ENCODE data around the gene DSCAM. TPM values are rescaled to one million over a fixed set of nuclear protein-coding genes. Genes with fewer than 3 reads are reported as not detected.
A peak's percentile ranks its signal among the peaks of the same experiment; 100 is the strongest.

Gene DSCAM
- polyA plus RNA-seq, 4 donors, result under 0.01 to 0.22 (median 0.13) TPM; not detected in 1

DNA sequence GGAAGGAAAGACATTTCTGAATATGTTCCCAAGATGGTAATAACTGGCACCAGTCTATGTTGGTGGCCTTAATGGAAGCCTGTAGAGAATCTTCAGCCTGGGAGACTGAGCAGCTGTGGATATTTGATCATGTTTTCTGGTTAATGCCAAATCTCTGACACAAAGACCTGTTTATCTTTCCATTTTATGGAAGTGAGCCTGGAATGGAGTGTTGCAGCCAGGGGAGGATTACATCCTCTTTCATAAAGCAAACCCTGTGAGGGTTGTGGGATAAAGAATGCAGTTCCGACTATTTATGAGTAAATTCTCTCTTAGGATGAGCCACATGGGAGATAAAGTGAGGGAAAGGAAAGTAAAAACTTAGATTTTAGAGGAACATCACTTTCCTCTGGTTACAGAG, 835.6 kb downstream of the DSCAM start:
- Histone ChIP-seq H3K27me3 (ENCODE audit: control insufficient read depth in 3 of 3, insufficient read depth in 3 of 3, low read length in 3 of 3) (no peaks in the 10 kb centered on the region), H3K9me3 (ENCODE audit: control insufficient read depth in 2 of 2, insufficient read depth in 1 of 2, low read depth in 1 of 2, low read length in 1 of 2) (peaks cover 0 to 3% of the 10 kb centered on the region in 2 donors), H3K4me3 (ENCODE audit: low read depth in 1 of 3, low read length in 3 of 3) (no peak overlapping the region), H3K36me3 (ENCODE audit: control insufficient read depth in 3 of 3, insufficient read depth in 2 of 3, low read depth in 1 of 3, low read length in 3 of 3) (no peaks in the 10 kb centered on the region), H3K4me1 (ENCODE audit: control insufficient read depth in 3 of 3, insufficient read depth in 2 of 3, low read depth in 1 of 3, low read length in 2 of 3) (no peaks in the 10 kb centered on the region), H3K27ac (ENCODE audit: low read depth in 1 of 3, low read length in 2 of 3) (no peak overlapping the region)
- DNase-seq (no peak), FAIRE-seq (no peak)
- WGBS, 3 donors, result 38 to 62% (median 52%) methylated on average over 1 of the region's 1 CpG

DNA sequence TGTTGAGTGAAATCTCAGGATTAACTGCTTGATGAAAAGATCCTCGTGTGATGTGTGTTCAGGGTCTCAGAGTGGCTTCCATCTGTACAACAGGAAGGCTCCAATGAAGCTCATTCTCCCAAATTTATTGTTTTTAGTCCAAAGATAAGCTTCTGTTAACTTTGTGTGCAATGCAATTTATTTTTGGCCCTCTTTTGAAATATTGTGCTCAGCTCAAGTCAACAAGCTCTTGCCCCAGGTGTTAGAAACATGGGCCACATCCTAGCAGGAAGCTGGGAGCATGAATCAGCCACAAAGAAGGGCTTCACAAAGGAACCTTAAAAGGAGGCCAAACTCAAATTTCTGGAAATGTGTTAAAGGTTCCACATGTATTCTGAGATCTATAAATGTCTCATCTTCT, 844.0 kb downstream of the DSCAM start:
- no peak for FAIRE-seq
- WGBS, 3 donors, result 29 to 44% (median 35%) methylated on average over 1 of the region's 1 CpG
- H3K36me3 ChIP-seq (ENCODE audit: control insufficient read depth in 3 of 3, insufficient read depth in 2 of 3, low read depth in 1 of 3, low read length in 3 of 3), result no peaks in the 10 kb centered on the region
- no peaks in the 10 kb centered on the region for H3K27me3 ChIP-seq (ENCODE audit: control insufficient read depth in 3 of 3, insufficient read depth in 3 of 3, low read length in 3 of 3)
- H3K9me3 ChIP-seq (ENCODE audit: control insufficient read depth in 2 of 2, insufficient read depth in 1 of 2, low read depth in 1 of 2, low read length in 1 of 2), result no peaks in the 10 kb centered on the region
- no peak overlapping the region for H3K4me3 ChIP-seq (ENCODE audit: low read depth in 1 of 3, low read length in 3 of 3)
- H3K27ac ChIP-seq (ENCODE audit: low read depth in 1 of 3, low read length in 2 of 3), result no peak overlapping the region
- DNase-seq, result no peak
- H3K4me1 ChIP-seq (ENCODE audit: control insufficient read depth in 3 of 3, insufficient read depth in 2 of 3, low read depth in 1 of 3, low read length in 2 of 3), result no peaks in the 10 kb centered on the region

DNA sequence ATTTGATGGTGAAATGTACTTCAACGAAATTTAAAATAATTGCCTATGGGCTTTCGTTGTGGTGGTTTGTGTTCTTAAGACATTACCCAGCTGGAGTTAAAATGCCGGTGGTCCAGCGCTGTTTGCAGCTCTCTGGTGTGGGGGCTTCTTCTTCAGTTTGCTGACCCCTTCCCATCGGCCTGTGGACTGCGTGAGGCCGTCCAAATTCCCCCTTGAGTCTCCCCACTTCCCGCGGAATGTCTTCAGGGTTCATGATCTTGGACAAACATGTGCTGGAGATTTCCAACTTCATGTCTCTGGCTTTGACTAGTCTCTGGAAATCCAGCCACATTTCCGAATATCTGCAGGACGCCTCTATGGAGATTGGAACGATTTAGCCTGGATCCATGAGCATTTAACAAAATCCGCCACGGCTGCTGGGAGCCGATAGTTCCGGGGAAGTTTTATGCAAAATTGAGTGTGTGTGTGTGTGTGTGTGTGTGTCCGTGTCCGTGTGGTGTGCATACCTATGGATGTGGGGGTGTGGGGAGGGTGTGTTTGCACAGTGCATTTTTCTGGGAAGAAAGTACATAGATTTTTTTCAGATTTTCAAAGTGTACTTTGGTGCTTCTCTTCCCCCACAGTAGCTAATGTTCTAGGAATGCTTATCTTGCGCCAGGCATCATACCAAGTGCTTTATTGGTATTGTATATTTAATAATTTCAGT, 862.5 kb downstream of the DSCAM start:
- FAIRE-seq (no peak), DNase-seq (peak in 1 of 2 donors; percentile 3)
- Histone ChIP-seq H3K27me3 (ENCODE audit: control insufficient read depth in 3 of 3, insufficient read depth in 3 of 3, low read length in 3 of 3) (no peaks in the 10 kb centered on the region), H3K36me3 (ENCODE audit: control insufficient read depth in 3 of 3, insufficient read depth in 2 of 3, low read depth in 1 of 3, low read length in 3 of 3) (no peaks in the 10 kb centered on the region), H3K9me3 (ENCODE audit: control insufficient read depth in 2 of 2, insufficient read depth in 1 of 2, low read depth in 1 of 2, low read length in 1 of 2) (no peaks in the 10 kb centered on the region), H3K4me1 (ENCODE audit: control insufficient read depth in 3 of 3, insufficient read depth in 2 of 3, low read depth in 1 of 3, low read length in 2 of 3) (no peaks in the 10 kb centered on the region), H3K4me3 (ENCODE audit: low read depth in 1 of 3, low read length in 3 of 3) (no peak overlapping the region), H3K27ac (ENCODE audit: low read depth in 1 of 3, low read length in 2 of 3) (no peak overlapping the region)
- 70 to 80% (median 79%) methylated on average over 19 of the region's 19 CpGs for WGBS, 3 donors

DNA sequence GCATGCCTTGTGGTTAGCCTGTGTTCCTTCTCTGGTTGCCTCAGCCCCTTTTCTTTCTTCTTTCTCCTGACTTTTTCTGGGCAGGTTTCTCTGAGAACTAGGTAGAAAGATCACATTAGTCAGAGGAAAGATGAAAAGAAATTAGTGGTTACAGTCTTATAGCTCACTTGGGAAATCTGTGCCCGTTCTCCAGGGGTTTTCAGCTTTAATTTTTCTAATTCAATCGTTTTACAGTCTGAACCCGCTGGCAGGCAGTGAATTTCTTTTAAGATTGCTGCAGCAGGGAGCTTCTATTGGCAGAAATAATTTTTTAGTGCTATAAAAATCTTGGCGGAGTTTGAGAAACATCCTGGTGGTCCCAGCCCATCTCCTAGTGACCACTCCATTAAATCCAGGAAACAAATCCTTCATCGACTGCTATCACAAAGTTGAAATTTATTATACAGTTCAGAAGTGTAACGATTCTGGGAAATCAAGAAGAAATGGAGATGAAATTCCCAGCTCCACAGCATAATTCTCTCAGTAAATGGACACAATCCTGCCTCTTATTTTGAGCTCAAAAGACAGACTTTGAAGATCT, 866.6 kb downstream of the DSCAM start:
- DNase-seq, result no peak

DNA sequence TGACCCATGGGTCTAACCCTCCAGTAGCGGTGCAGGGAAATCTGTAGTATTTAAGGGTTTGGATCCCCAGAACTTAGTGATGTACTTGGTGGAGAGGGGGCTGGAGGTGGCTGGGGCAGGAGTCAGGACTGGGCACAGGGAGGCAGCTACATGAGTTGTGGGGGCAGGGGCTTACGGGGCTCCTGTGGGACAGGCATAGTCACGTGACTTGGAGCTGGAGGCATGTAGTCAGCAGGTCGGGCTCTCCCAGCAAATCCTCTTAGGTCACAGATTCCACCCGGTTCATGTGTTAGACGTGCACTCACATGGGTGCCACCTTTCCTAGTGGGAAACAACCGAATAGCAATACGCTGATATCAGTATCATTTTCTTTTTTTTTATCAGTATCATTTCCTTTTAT, 867.6 kb downstream of the DSCAM start:
- H3K9me3 ChIP-seq (ENCODE audit: control insufficient read depth in 2 of 2, insufficient read depth in 1 of 2, low read depth in 1 of 2, low read length in 1 of 2), result no peaks in the 10 kb centered on the region
- no peaks in the 10 kb centered on the region for H3K36me3 ChIP-seq (ENCODE audit: control insufficient read depth in 3 of 3, insufficient read depth in 2 of 3, low read depth in 1 of 3, low read length in 3 of 3)
- WGBS, 3 donors, result 68 to 83% (median 79%) methylated on average over 8 of the region's 8 CpGs
- H3K4me1 ChIP-seq (ENCODE audit: control insufficient read depth in 3 of 3, insufficient read depth in 2 of 3, low read depth in 1 of 3, low read length in 2 of 3), result no peaks in the 10 kb centered on the region
- FAIRE-seq (no peak), DNase-seq (no peak)
- H3K27ac ChIP-seq (ENCODE audit: low read depth in 1 of 3, low read length in 2 of 3), result no peak overlapping the region
- H3K27me3 ChIP-seq (ENCODE audit: control insufficient read depth in 3 of 3, insufficient read depth in 3 of 3, low read length in 3 of 3), result no peaks in the 10 kb centered on the region
- no peak overlapping the region for H3K4me3 ChIP-seq (ENCODE audit: low read depth in 1 of 3, low read length in 3 of 3)

More for the DNA sequence above, 866.6 kb downstream of the DSCAM start:
- Histone ChIP-seq H3K4me3 (ENCODE audit: low read depth in 1 of 3, low read length in 3 of 3) (no peak overlapping the region), H3K9me3 (ENCODE audit: control insufficient read depth in 2 of 2, insufficient read depth in 1 of 2, low read depth in 1 of 2, low read length in 1 of 2) (no peaks in the 10 kb centered on the region), H3K36me3 (ENCODE audit: control insufficient read depth in 3 of 3, insufficient read depth in 2 of 3, low read depth in 1 of 3, low read length in 3 of 3) (no peaks in the 10 kb centered on the region), H3K27ac (ENCODE audit: low read depth in 1 of 3, low read length in 2 of 3) (no peak overlapping the region), H3K27me3 (ENCODE audit: control insufficient read depth in 3 of 3, insufficient read depth in 3 of 3, low read length in 3 of 3) (no peaks in the 10 kb centered on the region), H3K4me1 (ENCODE audit: control insufficient read depth in 3 of 3, insufficient read depth in 2 of 3, low read depth in 1 of 3, low read length in 2 of 3) (no peaks in the 10 kb centered on the region)
- 60 to 70% (median 62%) methylated on average over 6 of the region's 6 CpGs for WGBS, 3 donors
- no peak for FAIRE-seq

DNA sequence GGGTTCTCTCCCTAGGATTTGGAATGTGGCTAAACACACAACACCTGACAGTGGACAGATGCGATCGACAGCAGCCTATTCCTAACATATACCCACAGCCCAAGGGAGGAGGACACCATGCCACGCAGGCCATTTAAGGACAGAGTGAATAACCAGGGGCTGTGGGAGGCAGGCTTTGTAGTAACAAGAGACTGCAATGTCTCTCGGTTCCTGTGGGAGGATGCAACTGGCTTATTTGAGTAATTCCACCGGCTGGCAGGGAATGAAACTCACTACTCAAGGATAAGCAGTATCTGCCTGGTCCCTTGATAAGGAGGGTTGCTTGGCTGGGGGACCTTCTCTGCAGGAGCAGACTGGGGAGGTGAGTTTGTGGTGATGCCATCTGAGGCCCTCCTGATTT, 870.2 kb downstream of the DSCAM start:
- H3K27me3 ChIP-seq (ENCODE audit: control insufficient read depth in 3 of 3, insufficient read depth in 3 of 3, low read length in 3 of 3), result no peaks in the 10 kb centered on the region
- no peaks in the 10 kb centered on the region for H3K9me3 ChIP-seq (ENCODE audit: control insufficient read depth in 2 of 2, insufficient read depth in 1 of 2, low read depth in 1 of 2, low read length in 1 of 2)
- DNase-seq (no peak), FAIRE-seq (no peak)
- no peak overlapping the region for H3K4me3 ChIP-seq (ENCODE audit: low read depth in 1 of 3, low read length in 3 of 3)
- 57 to 71% (median 68%) methylated on average over 5 of the region's 5 CpGs for WGBS, 3 donors
- no peak overlapping the region for H3K27ac ChIP-seq (ENCODE audit: low read depth in 1 of 3, low read length in 2 of 3)
- no peaks in the 10 kb centered on the region for H3K36me3 ChIP-seq (ENCODE audit: control insufficient read depth in 3 of 3, insufficient read depth in 2 of 3, low read depth in 1 of 3, low read length in 3 of 3)
- no peaks in the 10 kb centered on the region for H3K4me1 ChIP-seq (ENCODE audit: control insufficient read depth in 3 of 3, insufficient read depth in 2 of 3, low read depth in 1 of 3, low read length in 2 of 3)

DNA sequence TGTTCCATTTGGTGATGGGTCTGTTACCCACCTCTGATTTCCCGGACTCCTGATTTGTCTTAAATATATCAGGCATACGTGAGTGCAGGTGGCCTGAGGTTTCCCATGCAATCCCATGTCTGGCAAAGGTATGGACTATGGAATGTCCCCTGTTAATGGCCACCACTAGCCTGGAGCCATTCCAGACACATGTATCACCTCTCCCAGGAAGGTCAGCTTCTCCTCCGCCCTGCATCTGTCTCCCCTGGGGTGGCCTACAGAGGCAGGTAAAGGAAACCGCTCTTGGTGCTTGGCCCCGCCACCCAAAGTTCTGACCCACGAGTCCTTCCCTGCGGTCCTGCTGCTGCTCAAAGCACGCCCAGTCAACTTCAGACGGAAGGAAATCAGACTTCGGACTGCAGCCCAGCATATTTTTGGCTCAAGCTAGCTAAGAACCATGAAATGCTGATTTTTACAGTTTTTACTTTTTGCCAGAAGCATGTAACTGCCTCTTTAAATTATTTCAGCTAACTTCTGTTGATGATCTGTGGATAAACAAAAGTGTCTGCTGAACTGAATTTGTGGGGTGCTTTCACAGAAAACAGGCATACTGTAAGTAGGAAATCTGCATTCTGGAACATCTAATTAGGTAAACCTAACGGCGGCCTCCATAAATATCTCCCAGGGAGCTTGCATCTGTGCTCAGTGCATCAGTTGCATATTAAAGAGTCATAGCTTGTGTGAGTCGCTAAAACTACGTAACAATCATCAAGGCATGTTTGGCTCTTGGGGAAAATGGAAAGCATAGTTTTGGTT, 873.8 kb downstream of the DSCAM start:
- H3K27ac ChIP-seq (ENCODE audit: low read depth in 1 of 3, low read length in 2 of 3), result no peak overlapping the region
- 83 to 87% (median 85%) methylated on average over 14 of the region's 14 CpGs for WGBS, 3 donors
- FAIRE-seq, result no peak

DNA sequence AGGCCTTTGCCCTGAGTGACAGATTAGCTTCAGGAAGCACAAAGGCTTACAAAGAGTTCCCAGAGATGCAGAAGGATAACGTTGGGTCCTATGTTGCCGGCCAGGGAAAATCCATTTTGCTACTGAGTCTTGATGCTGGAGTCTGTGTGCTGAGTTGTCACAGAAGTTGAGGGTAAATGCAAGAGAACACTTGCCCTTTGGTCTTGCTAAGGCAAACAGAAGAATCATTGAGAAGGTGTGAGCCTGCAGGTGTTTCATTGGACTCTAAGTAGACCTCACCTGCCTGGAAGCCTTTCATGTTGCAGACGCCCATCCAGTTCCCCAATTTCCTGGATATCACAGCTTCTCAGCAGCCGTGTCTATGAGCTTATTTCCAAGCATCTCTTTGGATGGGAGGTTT, 874.5 kb downstream of the DSCAM start:
- FAIRE-seq, result no peak
- 13 to 45% (median 30%) methylated on average over 4 of the region's 4 CpGs for WGBS, 3 donors
- Histone ChIP-seq H3K4me1 (ENCODE audit: control insufficient read depth in 3 of 3, insufficient read depth in 2 of 3, low read depth in 1 of 3, low read length in 2 of 3) (no peaks in the 10 kb centered on the region), H3K4me3 (ENCODE audit: low read depth in 1 of 3, low read length in 3 of 3) (no peak overlapping the region), H3K9me3 (ENCODE audit: control insufficient read depth in 2 of 2, insufficient read depth in 1 of 2, low read depth in 1 of 2, low read length in 1 of 2) (peaks cover 0 to 3% of the 10 kb centered on the region in 2 donors), H3K27me3 (ENCODE audit: control insufficient read depth in 3 of 3, insufficient read depth in 3 of 3, low read length in 3 of 3) (no peaks in the 10 kb centered on the region), H3K36me3 (ENCODE audit: control insufficient read depth in 3 of 3, insufficient read depth in 2 of 3, low read depth in 1 of 3, low read length in 3 of 3) (no peaks in the 10 kb centered on the region), H3K27ac (ENCODE audit: low read depth in 1 of 3, low read length in 2 of 3) (no peak overlapping the region)
- peak; percentile 6 to 9 for DNase-seq

More for the DNA sequence above, 873.8 kb downstream of the DSCAM start:
- no peak for DNase-seq
- Histone ChIP-seq H3K9me3 (ENCODE audit: control insufficient read depth in 2 of 2, insufficient read depth in 1 of 2, low read depth in 1 of 2, low read length in 1 of 2) (peaks cover 0 to under 1% of the 10 kb centered on the region in 2 donors), H3K27me3 (ENCODE audit: control insufficient read depth in 3 of 3, insufficient read depth in 3 of 3, low read length in 3 of 3) (no peaks in the 10 kb centered on the region), H3K36me3 (ENCODE audit: control insufficient read depth in 3 of 3, insufficient read depth in 2 of 3, low read depth in 1 of 3, low read length in 3 of 3) (no peaks in the 10 kb centered on the region), H3K4me3 (ENCODE audit: low read depth in 1 of 3, low read length in 3 of 3) (no peak overlapping the region), H3K4me1 (ENCODE audit: control insufficient read depth in 3 of 3, insufficient read depth in 2 of 3, low read depth in 1 of 3, low read length in 2 of 3) (no peaks in the 10 kb centered on the region)

All from small intestine (tissue), 7 donors.